ENCODE results near the gene KIF13A. TPM values are rescaled to one million over a fixed set of nuclear protein-coding genes. Genes with fewer than 3 reads are reported as not detected.

Gene KIF13A
- total RNA-seq, 1 donor from 2014 or later = 19.4 TPM

GRCh38 chr6:17729223-17730077, 258.0 kb downstream of the KIF13A start:
- no peak for DNase-seq (ENCODE audit: low read depth in 2 of 2)

DNA sequence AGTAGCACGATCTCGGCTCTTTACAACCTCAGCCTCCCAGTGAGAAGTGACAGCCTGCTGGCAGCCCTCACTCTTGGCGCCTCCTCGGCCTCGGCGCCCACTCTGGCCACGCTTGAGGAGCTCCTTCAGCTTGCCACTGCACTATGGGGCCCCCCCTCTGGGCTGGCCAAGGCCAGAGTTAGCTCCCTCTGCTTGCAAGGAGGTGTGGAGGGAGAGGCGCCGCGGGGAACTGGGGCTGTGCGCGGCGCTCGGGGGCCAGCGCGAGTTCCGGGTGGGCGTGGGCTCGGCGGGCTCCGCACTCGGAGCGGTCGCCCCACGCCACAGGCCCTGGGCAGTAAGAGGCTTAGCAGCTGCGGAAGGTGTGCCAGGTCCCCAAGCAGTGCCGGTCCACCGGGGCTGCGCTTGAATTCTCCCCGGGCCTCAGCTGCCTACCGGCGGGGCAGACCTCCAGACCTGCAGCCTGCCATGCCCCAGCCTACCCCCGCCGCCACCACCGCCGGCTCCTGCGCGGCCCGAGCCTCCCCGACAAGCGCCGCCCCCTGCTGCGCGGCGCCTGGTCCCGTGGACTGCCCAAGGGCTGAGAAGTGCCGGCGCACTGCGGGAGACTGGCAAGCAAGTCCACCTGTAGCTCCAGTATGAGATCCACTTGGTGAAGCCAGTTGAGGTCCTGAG, 258.7 kb downstream of the KIF13A start:
- no peak for DNase-seq (ENCODE audit: low read depth in 2 of 2)

GRCh38 chr6:17725083-17725482, 262.4 kb downstream of the KIF13A start:
- DNase-seq (ENCODE audit: low read depth in 2 of 2) = peak; percentile 58 to 86

DNA sequence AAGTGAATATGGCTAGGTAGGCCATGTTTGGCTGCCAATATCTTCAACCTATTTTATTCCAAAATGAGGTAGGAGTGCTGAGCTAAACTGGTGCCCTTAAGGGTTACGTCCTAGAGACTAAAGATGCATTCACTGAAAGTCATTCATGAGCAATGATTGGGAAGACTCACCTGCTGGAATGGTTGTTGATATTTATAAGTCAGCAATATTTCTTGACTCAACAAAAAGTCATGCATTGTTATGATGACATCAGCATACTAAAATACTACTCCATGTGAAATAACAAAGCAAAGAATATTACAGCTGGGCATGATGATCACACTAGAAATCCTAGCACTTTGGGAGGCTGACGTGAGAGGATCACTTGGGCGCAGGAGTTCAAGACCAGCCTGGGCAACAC, 263.1 kb downstream of the KIF13A start:
- DNase-seq (ENCODE audit: low read depth in 2 of 2) = no peak

DNA sequence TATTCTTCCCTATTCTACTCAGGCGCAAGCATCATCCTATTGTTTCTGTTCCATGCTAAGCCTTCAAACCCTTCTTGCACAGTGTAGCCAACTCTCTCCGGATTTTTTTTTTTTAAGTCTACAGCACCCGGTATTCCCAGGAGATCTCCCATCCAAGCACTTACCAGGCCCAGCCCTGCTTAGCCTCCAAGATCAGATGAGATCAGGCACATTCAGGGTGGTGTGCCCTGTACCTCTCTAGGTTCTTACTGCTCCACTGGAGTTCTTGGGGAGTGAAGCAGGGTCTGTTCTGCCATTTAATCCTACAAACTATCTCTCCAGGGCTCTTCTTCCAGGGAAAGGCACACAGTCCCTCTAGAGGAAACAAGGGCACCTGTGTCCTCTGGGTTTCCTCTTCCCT, 265.8 kb downstream of the KIF13A start:
- DNase-seq (ENCODE audit: low read depth in 2 of 2) = no peak

GRCh38 chr6:17719323-17720041, 268.0 kb downstream of the KIF13A start:
- no peak for DNase-seq (ENCODE audit: low read depth in 2 of 2)

GRCh38 chr6:17716221-17716620, 271.2 kb downstream of the KIF13A start:
- DNase-seq (ENCODE audit: low read depth in 2 of 2) = no peak

DNA sequence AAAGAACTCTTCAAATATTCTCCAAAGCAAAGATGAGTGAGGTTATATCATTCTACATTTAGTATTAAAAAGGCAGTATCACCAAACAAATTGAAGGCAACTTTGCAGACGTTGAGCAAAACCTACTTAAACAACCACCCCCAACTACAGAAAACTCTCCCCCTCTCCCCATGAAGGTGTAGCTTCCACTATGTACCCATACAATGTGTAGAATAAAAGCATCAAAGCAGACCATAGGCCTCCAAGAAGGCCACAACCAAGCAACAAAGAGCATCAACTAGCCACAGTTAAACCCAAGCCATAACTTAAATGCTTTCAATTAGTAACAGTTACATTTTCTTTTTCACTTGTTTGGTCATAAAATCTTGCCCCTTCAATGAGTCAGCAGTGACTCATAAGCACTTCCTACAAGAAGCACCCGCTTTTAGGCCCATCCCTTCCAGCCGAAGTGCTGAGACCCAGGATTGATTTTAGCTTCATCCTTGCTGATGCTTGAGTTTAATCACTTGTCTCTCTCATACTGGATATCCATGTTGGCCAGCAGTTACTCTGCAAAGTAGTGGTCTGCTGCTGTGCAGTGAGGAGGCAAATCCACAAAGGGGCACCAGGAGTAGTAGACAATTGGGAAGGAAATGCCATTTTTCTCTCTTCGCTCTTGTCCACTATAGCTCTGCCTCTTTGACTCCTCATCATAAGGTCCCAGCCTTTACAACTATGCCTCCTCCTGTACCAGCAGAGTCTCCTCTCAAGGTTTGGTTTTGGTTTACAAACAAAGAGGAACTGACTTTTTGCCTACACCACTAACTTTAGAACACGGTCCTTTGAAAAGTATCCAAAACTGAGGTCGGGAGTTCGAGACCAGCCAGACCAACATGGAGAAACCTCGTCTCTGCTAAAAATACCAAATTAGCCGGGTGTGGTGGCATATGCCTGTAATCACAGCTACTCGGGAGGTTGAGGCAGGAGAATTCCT, 272.3 kb downstream of the KIF13A start:
- DNase-seq (ENCODE audit: low read depth in 2 of 2) = peak; percentile 13 to 93

DNA sequence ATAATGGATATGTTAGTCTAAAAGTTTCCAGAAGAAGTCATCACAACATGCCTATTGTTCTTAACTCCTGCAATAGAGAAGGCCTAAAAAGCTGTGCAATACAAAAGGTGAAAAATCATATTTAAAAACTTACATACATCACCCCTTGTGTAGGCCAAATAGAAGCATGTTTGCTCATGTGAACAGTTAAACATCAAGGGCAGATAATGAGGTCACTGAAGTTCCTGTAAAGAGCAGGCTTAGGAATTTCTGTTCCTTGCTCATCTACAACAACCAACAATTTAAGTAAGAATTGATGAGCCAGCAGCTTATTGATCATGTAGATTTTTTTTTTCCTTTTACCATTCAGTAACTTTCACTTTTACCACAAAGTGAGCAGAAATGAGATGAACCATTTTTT, 273.3 kb downstream of the KIF13A start:
- no peak for DNase-seq (ENCODE audit: low read depth in 2 of 2)

DNA sequence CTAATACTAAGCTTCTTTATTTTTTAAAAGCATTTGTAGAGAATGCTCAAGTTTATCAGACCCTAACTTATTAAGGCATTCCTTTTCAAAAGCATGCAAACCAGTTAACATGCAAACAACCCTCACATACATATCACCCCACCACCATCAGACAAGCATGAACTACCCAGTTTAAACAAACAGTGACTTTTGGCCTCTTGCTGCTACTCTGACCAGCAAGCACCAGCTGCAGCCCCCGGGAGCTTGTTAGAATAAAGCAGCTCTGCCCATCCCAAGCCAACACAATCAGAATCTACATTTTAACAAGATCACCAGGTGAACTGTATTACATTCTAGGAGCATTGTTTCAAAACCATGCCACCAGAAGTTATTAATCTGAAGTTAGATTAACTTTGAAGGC, 274.9 kb downstream of the KIF13A start:
- no peak for DNase-seq (ENCODE audit: low read depth in 2 of 2)

- no peak for DNase-seq (ENCODE audit: low read depth in 2 of 2)
These were observed 277.1 kb downstream of the KIF13A start for GRCh38 chr6:17710331-17710730.

DNA sequence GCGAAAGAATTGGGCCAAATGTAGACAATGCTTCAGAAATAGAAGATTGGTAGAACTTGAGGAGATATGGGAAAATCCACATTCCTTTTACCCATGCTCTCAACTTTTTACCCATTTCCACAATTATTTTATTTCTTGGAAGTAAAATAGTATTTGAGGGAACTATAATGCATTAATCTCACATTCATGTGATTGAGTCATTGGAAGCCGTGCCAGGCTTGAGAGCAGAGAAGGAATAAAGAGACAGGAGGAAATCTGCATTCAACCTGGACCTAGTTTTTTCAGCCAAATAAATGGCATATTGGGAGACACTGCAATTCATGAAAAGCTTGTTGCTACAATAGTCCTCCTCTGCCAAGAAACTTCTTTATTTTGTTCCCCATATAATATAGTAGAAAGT, 278.0 kb downstream of the KIF13A start:
- DNase-seq (ENCODE audit: low read depth in 2 of 2) = no peak

Other genes starting within 250 kb of the KIF13A start
- gene NHLRC1, start 135.0 kb upstream of the KIF13A start, total RNA-seq = 0.65 and 0.99 TPM in 2 replicates
- gene TPMT, start 167.4 kb upstream of the KIF13A start, total RNA-seq = 8.7 and 10.1 TPM in 2 replicates
- gene KDM1B, start 167.8 kb upstream of the KIF13A start, total RNA-seq = 4.1 and 6.0 TPM in 2 replicates